Measurements from ENCODE around the gene THAP10.
"Not testable (repeated sequence)": the region's sequence is repeated elsewhere in the genome, so short reads cannot be mapped to it uniquely, and the experiment has no call there.

Gene THAP10

DNA sequence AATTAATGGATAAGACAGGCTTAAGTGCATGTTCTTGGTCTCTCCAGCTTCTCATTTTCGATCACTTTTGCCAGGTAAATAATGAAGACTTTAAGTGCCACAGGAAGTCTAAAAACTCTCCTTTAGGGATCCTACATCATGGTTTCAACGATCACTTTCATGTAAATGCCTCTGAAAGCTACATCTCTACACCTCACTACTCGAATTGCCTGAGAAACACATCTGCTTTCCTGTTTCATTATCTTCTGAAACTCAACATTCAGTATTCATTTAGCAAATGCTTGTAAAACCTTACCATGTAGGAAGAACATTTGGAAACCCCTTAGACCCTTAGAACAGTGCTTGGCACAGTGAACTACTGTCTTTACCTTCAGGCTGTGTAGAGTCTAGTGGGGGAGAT, 16.2 kb downstream of the THAP10 start:
- DNase-seq: no peak

DNA sequence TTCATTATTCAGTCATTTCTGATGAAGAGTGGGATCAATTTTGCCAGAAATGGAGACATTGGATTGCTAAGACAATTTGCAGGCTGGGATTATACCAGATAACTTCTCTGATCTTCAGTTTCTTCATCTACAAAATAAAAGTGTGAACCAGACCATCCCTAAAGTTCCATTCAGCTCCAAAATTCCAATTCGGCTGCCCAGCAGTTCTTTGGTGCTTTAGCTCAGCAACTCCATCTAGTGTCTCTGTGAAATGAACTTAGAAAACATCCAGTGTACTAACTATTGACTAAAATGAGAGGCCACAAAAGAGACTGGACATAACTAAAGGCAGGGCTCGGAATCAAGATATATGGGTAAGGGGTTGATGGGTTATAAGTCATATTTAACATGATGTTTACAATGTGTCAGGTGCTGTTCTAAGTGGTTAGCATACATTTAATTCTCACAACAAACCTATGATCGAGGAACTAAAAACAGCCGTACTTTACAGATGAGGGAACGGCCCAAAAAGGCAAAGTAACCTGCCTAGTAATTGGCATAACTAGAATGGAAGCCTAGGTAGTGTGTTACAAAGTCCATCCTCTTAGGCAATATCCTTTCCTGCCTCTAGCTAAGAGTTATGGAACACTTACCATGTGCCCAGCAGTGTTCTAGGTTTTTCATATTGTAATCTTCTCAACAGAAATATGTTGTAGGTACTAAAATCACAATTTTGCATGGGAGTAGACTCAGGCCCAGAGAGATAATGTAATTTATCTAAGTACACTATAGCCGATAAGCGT, 17.0 kb downstream of the THAP10 start:
- no peak for DNase-seq

DNA sequence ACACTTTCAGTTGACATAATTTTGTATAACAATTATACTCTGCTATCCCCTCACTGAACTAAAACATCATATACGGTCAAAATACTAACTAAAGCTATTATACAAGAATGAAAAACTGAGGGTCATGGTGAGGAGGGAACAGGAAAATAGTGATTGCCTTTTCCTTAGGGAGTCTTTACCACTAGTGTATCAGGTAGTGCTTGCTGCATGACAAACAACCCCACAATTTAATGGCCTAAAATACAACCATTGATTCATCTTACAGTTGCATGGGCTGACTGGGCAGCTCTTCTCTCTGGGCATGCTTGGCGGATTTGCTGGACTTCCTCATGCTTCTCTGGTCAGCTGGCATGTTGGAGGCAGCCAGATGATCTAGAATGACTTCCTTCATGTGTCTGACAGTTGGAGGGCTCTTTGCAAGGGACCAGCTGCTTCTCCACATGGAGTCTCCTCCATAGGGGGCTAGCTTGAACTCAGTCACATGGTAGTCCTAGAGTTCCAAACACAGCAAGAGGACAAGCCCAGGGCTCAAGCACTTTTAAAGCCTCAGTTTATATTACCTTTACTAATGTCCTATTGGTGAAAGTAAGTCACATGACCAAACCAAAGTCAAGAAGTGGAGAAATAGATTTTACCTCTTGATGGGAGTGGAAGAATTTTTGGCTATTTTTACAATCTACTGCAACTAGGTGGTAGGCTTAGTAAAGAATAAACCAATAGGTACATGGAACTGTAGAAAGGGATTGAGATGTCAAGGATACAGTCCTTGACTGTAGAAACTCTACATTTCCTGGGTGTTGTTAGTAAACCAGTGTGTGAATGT, 18.8 kb downstream of the THAP10 start:
- no peak for DNase-seq

DNA sequence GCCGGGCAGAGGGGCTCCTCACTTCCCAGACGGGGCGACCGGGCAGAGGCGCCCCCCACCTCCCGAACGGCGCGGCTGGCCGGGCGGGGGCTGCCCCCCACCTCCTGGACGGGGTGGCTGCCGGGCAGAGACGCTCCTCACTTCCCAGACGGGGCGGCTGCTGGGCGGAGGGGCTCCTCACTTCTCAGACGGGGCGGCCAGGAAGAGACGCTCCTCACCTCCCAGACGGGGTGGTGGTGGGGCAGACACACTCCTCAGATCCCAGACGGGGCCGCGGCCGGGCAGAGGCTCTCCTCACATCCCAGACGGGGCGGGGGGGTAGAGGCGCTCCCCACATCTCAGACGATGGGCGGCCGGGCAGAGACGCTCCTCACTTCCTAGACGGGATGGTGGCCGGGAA, 20.7 kb downstream of the THAP10 start:
- not testable (repeated sequence) for DNase-seq

DNA sequence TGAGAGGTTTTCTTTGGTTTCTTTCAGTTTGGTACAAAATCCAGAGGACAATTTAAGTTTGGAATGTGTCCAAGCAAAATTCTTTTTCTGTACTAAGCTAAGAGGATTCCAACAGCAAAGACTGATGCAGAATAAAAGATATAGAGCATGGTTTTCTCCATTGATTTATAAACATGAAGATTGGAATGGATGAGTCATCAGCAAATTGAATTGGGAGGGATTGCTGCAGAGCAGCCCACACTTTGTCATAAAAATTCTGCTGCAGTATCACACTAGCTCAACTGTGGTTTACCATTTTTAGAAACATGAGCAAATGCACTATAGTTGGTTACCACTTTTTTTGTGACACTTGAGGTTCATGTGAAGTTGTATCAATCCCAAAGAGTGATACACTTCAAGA, 22.2 kb downstream of the THAP10 start:
- no peak for DNase-seq

DNA sequence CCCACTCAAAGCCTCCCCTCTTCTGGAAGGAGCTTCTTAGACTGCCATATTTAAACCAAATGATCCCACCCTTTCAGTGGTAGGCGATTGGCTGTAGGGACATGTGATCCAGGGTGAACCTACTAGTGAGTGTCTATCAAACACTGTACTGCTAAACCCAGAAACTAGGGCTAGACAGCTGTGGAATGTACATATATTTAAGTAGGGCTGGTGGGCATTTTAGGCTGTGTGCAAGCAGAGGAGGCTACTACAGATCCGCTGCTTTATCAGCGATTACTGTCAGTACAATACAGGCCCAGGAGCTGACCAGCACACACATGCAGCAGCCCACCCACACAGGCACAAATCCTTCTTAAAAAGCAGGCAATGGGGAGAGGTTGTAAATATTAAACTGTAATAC, 22.9 kb downstream of the THAP10 start:
- DNase-seq: no peak

DNA sequence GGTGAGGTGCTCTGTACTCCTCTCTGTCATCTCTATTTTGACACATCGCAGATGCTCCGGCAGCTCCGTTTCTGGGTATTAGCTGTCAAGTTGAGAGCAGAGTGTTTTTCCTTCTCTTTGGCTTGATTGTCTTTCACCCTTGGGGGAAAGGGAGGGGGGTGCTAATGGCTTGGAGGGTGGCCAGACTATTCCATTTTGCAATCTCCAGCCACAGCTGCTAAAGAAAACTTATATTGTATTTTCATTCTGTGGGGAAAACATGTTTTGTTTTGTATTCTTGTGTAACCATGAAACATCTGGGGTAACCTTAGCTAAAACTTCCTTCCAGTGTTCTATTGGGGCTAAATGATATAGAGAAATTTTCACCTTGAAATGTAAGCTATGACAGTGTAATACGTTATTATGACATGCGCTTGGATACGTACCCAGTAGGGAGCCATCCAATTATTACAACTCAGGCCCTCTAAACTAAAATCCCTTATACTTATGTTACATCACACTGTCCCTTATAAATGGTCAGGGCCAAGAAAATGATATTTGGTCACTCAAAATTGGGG, 24.2 kb downstream of the THAP10 start:
- DNase-seq: no peak

DNA sequence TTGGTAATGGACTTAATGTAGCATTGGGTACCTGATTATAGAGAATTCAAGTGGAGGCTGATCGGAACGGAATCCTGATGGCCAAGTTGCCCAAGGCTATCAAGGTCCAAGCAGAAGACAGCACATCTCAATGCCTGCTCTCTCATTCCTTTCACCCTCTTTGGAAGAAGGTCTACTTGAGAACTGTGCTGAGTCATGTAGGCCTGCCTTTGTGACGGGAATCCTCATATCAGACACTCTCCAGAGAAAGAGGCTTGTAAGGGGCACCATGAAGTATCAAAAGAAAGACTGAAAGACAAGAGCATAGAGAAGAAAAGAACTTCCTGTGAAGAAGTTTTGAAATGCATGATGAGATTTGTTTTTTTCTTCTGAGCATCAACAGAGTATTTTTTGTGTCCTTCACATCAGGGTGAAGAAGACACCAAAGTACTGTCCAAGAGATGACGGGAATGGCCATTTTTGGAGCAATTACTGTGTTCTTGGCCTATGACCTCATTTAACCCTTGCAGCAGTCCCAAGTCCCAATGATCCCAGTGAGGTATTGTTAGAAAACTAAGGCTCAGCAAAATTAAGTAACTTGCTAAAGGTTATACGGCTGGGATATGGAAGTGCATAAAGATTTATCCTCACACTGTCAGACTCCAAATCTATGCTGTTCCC, 25.1 kb downstream of the THAP10 start:
- DNase-seq: no peak

DNA sequence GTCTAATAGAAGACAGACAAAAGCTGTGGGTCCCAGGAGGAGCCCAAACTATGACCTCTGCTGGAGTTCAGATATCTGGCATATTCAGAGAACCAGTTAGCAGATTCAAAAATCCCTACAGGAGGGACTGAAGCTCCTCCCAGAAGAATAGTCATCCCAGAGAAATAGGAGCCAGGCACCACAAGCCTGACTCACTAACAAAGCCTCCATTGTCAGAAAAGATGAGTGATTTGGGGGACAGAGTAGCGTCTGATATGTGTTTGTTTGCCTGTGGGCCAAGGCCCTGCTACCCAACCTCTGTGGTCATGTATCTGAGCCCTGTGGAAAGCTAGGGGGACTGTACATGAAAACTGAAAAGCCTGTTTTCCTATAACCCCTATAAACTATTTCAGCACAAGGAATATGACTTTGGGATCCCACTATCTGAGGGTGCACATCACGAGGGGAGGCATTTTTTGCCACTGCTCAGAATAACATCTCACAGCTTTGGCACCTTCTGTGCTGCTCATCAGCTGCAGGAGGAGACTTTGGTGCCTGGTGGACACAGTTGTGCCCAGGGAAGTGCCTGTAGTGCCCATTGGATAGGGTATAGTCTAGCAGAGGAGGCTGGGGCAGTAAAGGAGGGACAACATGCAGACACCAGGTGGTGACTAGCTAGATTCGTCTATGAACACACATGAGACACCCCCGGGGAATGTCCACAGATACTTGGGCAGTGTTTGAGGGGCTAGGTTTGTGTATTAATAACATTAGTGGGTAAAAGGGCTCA, 28.6 kb downstream of the THAP10 start:
- DNase-seq: no peak

DNA sequence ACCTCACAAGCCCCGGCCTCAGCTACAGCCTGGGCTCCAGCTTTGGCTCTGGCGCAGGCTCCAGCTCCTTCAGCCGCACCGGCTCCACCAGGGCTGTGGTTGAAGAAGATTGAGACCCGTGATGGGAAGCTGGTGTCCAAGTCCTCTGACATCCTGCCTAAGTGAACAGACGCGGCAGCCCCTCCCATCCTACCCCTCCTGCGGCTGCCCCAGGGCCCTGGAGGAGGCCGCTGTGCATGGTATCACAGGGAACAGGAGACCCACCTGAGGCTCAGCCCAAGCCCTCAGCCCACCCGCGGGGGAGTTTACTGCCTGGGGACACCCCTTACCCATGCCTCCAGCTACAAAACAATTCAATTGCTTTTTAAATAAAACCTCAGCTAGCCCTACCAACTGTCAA, 32.2 kb downstream of the THAP10 start:
- no peak for DNase-seq

DNA sequence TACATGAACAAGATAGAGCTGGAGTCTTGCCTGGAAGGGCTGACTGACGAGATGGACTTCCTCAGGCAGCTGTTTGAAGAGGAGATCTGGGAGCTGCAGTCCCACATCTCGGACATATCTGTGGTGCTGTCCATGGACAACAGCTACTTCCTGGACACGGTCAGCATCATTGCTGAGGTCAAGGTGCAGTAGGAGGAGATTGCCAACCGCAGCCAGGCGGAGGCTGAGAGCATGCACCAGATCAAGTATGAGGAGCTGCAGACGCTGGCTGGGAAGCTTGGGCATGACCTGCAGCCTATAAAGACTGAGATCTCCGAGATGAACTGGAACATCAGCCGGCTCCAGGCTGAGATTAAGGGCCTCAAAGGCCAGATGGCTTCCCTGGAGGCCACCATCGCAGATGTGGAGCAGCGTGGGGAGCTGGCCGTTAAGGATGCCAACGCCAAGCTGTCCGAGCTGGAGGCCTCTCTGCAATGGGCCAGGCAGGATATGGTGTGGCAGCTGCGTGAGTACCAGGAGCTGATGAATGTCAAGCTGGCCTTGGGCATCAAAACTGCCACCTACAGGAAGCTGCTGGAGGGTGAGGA, 32.8 kb downstream of the THAP10 start:
- DNase-seq: no peak

DNA sequence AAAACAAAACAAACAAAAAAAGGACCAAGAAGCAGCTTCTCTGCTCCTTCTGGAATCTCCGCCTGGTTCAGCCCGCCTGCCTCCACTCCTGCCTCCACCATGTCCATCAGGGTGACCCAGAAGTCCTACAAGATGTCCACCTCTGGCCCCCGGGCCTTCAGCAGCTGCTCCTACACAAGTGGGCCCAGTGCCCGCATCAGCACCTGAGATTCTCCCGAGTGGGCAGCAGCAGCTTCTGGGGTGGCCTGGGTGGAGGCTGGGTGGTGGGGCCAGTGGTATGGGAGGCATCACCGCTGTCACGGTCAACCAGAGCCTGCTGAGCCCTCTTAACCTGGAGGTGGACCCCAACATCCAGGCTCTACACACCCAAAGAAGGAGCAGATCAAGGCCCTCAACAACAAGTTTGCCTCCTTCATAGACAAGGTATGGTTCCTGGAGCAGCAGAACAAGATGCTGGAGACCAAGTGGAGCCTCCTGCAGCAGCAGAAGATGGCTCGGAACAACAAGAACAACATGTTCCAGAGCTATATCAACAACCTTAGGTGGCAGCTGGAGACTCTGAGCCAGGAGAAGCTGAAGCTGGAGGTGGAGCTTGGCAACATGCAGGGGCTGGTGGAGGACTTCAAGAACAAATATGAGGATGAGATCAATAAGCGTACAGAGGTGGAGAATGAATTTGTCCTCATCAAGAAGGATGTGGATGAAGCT, 33.5 kb downstream of the THAP10 start:
- DNase-seq: not testable (repeated sequence)

DNA sequence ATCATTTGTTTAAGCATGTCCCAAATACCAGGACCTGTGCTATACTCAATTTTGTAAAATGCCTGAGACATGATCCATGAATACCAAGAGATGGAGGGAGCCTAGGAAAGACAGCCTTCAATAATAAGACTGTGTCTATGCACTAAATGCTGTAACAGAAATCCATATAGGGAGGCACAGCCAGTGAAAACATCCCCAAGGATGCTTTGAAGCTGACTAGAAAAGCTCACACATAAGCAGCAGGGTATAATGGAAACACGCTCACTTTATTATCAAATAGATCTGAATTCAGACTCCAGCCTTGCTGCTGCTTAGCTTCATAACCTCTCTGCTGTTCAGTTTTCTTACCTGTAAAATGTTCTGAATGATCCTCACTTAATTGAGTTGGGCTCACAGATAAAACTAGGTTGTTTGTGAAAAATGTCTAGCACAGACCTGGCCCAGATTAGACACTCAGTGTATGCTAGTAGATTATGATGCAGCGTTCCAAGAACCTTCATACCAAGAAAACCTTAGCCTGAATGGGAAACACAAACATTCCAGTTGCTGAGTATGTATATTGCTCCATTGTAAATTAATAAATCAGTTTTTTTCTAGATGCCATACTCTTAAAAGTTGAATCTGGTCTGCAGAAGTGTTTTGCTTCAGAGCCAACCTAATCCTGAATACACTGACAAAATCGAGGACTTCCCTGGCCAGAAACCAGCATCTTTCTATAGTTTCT, 34.5 kb downstream of the THAP10 start:
- no peak for DNase-seq

DNA sequence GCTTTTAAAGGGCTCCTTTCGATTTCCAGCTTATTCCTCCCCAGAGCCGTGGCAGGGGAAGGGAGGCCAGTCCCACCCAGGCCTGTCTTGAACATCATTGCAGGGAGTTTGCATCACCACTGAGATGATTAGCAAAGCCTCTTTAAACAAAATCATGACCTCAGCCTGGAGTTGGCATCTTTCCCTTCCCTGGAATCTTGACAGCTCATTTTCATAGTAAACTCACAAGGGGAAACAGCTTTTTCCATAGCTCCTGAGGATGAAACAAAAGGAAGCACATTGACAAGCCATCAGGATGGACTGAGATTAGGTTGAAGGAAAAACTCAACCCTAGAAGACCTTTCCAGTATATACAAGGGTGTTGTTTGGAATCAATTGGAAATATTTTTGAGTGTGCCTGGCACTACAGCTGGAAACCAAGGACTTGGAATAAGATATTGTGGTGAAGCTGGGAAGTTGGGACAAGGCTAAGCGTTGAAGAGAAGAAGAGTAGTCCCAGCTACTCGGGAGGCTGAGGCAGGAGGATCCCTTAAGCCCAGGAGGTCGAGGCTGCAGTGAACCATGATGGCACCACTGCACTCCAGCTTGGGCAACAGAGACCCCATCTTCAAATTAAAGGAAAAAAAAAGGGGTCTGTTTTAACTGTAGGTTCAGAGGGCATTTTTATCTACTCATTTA, 35.2 kb downstream of the THAP10 start:
- DNase-seq: no peak

DNA sequence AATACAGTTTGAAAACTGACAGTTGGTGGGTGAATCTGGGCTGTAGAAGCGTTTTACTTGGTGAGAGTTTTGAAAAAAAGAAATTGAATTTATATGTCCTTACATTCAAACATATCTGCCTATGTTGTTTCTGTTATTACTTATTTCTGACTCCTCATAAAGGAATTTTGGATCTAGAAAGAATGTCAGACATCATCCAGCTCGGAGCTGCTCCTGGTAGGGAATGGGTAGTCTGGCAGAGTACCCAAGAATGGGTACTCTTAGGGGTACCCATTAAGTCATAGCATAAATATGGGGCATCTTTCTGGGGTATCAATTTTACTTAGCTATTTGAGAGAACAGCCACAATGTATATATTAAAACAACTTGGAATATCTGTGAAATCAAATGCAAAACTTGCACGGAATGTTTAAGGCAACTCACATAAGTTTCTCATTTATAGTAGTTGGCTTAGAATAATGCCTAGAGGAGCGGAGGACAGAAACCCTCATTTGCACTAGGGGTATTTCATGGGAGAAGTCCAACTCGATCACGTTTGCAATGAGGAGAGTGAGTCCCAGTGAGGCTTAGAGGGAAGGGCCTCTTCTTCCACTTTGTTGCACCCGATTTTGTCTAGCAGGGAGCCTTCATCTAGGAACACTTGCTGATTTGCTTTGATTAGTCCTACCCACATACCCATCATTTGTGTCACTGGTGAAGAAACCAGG, 35.9 kb downstream of the THAP10 start:
- DNase-seq: no peak

DNA sequence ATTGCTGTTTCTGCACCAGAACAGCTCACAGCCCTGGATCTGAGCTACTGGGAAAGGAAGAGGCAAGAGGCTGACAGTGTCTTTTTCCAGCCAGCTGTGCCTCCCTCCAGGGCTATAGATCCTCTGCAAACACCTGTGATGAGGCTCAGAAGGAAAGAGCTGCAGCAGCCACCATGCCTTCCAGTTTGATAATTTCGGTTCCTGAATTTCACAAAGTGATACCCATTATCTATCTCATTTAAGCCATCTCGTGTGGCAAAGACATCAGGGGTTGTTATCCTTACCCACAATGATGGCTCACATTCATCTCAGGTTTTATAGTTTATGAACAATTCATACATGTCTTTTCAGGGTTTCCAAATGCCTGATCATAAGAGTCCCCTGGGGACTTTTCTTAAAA, 36.5 kb downstream of the THAP10 start:
- no peak for DNase-seq

DNA sequence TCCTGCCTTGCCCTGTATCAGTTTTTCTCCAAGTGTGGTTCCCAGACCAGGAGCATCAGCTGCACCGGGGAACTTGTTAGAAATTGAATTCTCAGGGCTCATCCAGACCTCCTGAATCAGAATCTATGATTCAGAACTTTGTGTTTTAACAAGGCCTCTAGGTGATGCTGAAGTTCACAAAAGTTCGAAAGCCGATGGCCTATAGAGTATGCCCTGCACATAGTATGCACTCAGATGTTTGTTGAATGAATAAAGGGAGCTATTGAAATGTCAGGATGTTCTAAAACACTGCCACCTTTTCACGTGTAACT, 37.6 kb downstream of the THAP10 start:
- DNase-seq: no peak

DNA sequence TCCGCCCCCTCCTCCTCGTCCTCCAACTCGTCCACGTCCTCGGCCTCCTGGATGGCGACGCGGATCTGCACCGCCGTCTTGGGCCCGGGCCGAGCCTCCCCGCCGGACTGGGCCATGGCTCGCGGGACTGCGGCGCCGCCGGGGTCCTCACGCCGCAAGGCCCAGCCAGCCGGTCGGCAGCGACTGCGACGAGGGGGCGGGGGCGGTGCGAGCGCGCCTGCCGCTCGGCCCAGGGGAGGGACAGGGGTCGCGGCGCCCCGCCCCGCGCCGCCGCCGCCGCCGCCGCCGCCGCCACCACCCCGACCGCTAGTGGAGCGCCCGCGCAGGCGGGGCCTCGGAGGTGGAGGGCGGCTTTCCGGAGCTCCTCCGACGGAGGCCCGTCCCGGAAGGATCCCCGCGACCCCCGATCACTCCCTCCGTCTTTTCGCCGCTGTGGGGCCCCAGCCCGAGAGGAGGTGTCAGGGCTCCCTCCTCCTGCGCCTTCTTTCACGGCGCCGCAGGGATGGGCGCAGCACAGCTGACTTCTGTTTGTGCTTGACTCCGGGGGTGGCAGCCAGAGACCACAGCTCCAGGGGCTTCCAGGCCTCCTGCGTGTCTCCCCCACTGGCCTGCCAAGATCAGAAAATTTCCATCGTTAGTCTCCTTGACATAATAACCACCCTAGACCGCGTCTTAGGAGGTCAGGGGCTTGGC, 38.1 kb downstream of the THAP10 start, which contains the start of gene LARP6:
Gene LARP6, minus strand, starts transcription at position 185 of the 693 bp plus-strand sequence. Its CDS starts 69 bp downstream, at position 116.
- no peak for DNase-seq
